ENCODE measurements around the gene DDOST. TPM values are rescaled to one million over a fixed set of nuclear protein-coding genes. Genes with fewer than 3 reads are reported as not detected.
A peak's percentile ranks its signal among the peaks of the same experiment; 100 is the strongest.

The DDOST gene
- total and polyA plus RNA-seq, 2 experiments from 2014 or later: 151 to 270 TPM

DNA sequence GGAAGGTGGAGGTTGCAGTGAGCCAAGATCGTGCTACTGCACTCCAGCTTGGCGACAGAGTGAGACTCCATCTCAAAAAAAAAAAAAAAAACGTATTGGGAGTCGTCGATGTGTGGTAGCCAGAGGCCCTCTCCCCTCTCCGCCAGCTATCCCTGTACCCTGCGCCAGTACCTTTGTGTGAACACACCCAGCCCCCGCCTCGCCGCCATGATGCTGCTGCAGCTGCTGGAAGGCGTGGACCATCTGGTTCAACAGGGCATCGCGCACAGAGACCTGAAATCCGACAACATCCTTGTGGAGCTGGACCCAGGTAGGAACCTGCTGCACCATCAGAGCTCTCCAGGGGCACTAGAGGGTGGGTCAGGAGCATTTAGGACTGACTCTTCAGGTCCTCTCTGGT is 15.8 kb downstream of the DDOST start:
- Histone ChIP-seq H2AFZ (no peak overlapping the region), H3K4me2 (no peak overlapping the region), H3K27me3 (ENCODE audit: insufficient read depth) (no peaks in the 10 kb centered on the region), H3K9me2 (ENCODE audit: insufficient read depth) (no peaks in the 10 kb centered on the region), H3K4me1 (ENCODE audit: insufficient read depth) (no peaks in the 10 kb centered on the region), H3K4me3 (no peak overlapping the region), H3F3A (replicated peaks; ENCODE audit: low read depth) (no peaks in the 10 kb centered on the region), H3K79me2 (replicated peaks; ENCODE audit: insufficient read depth) (no peaks in the 10 kb centered on the region), H4K20me1 (replicated peaks; ENCODE audit: insufficient read depth) (no peaks in the 10 kb centered on the region), H3K27ac (ENCODE audit: low read depth) (no peak overlapping the region), H3K36me3 (ENCODE audit: insufficient read depth) (peaks cover 5% of the 10 kb centered on the region; the same call in 1 of the 2 replicates)
- Mint-ChIP-seq H3K9me3 (no peaks in the 10 kb centered on the region), H3K4me3 (no peak overlapping the region), H3K27ac (no peak overlapping the region), H3K36me3 (ENCODE audit: low read depth) (peaks cover 15% of the 10 kb centered on the region), H3K4me1 (peaks cover 10% of the 10 kb centered on the region; the same call in 2 of the 3 replicates), H3K27me3 (ENCODE audit: insufficient read depth, low read depth, poor library complexity) (peaks cover 1% of the 10 kb centered on the region)
- ATAC-seq (peak; percentile 19; the same call in 2 of the 3 replicates), DNase-seq (ENCODE audit: low spot score) (no peak)
- no peak for TF ChIP-seq STAT1 (IDR thresholded peaks at IDR 0.05; ENCODE audit: unreplicated experiment)
- TF ChIP-seq, protein P1, sequence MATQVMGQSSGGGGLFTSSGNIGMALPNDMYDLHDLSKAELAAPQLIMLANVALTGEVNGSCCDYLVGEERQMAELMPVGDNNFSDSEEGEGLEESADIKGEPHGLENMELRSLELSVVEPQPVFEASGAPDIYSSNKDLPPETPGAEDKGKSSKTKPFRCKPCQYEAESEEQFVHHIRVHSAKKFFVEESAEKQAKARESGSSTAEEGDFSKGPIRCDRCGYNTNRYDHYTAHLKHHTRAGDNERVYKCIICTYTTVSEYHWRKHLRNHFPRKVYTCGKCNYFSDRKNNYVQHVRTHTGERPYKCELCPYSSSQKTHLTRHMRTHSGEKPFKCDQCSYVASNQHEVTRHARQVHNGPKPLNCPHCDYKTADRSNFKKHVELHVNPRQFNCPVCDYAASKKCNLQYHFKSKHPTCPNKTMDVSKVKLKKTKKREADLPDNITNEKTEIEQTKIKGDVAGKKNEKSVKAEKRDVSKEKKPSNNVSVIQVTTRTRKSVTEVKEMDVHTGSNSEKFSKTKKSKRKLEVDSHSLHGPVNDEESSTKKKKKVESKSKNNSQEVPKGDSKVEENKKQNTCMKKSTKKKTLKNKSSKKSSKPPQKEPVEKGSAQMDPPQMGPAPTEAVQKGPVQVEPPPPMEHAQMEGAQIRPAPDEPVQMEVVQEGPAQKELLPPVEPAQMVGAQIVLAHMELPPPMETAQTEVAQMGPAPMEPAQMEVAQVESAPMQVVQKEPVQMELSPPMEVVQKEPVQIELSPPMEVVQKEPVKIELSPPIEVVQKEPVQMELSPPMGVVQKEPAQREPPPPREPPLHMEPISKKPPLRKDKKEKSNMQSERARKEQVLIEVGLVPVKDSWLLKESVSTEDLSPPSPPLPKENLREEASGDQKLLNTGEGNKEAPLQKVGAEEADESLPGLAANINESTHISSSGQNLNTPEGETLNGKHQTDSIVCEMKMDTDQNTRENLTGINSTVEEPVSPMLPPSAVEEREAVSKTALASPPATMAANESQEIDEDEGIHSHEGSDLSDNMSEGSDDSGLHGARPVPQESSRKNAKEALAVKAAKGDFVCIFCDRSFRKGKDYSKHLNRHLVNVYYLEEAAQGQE (IDR thresholded peaks at IDR 0.05; ENCODE audit: unreplicated experiment): no peak
- TF ChIP-seq CREB1 (CRISPR knock-in tag; IDR thresholded peaks at IDR 0.05; ENCODE audit: low read depth): no peak
- no peak for TF ChIP-seq NANOG (IDR thresholded peaks at IDR 0.05; ENCODE audit: borderline replicate concordance)
- TF ChIP-seq ZNF331 (CRISPR knock-in tag; IDR thresholded peaks at IDR 0.05; ENCODE audit: low read depth): no peak
- TF ChIP-seq, protein P2, sequence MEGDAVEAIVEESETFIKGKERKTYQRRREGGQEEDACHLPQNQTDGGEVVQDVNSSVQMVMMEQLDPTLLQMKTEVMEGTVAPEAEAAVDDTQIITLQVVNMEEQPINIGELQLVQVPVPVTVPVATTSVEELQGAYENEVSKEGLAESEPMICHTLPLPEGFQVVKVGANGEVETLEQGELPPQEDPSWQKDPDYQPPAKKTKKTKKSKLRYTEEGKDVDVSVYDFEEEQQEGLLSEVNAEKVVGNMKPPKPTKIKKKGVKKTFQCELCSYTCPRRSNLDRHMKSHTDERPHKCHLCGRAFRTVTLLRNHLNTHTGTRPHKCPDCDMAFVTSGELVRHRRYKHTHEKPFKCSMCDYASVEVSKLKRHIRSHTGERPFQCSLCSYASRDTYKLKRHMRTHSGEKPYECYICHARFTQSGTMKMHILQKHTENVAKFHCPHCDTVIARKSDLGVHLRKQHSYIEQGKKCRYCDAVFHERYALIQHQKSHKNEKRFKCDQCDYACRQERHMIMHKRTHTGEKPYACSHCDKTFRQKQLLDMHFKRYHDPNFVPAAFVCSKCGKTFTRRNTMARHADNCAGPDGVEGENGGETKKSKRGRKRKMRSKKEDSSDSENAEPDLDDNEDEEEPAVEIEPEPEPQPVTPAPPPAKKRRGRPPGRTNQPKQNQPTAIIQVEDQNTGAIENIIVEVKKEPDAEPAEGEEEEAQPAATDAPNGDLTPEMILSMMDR (conservative IDR thresholded peaks at IDR 0.05; ENCODE audit: low read depth in 2 of 2): no peak
- no peak for TF ChIP-seq ZNF114 (CRISPR knock-in tag; IDR thresholded peaks at IDR 0.05)
- no peak for TF ChIP-seq POLR2AphosphoS5 (IDR thresholded peaks at IDR 0.05; ENCODE audit: low read depth)
- TF ChIP-seq, protein P3, sequence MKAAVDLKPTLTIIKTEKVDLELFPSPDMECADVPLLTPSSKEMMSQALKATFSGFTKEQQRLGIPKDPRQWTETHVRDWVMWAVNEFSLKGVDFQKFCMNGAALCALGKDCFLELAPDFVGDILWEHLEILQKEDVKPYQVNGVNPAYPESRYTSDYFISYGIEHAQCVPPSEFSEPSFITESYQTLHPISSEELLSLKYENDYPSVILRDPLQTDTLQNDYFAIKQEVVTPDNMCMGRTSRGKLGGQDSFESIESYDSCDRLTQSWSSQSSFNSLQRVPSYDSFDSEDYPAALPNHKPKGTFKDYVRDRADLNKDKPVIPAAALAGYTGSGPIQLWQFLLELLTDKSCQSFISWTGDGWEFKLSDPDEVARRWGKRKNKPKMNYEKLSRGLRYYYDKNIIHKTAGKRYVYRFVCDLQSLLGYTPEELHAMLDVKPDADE (IDR thresholded peaks at IDR 0.05): no peak

DNA sequence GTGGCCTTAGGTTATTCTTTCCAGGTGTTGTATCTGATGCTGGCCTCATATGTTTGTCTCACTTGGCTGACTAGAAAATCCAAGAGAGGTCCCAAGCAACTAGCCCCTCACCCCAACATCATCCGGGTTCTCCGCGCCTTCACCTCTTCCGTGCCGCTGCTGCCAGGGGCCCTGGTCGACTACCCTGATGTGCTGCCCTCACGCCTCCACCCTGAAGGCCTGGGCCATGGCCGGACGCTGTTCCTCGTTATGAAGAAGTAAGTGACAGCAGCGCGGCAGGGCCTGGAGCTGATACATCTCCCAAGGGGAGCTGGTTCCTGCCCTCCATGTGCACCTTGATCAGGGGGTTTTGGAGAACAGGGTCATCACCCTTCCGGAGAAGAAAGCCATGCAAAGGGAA is 16.8 kb downstream of the DDOST start:
- no peaks in the 10 kb centered on the region for H3K79me2 ChIP-seq (replicated peaks; ENCODE audit: insufficient read depth)
- 0 out of 2 replicates have a peak, but pooled peaks cover 2% of the 10 kb centered on the region for H4K20me1 ChIP-seq (replicated peaks; ENCODE audit: insufficient read depth)
- Mint-ChIP-seq H3K27ac (no peak overlapping the region), H3K4me3 (no peak overlapping the region), H3K4me1 (peaks cover 12% of the 10 kb centered on the region; the same call in 2 of the 3 replicates), H3K36me3 (ENCODE audit: low read depth) (peaks cover 6% of the 10 kb centered on the region), H3K27me3 (ENCODE audit: insufficient read depth, low read depth, poor library complexity) (peaks cover 4% of the 10 kb centered on the region), H3K9me3 (no peaks in the 10 kb centered on the region)
- H3K9me2 ChIP-seq (ENCODE audit: insufficient read depth): no peaks in the 10 kb centered on the region
- no peak overlapping the region for H3K27ac ChIP-seq (ENCODE audit: low read depth)
- no peaks in the 10 kb centered on the region; the same call in 1 of the 2 replicates for H3K36me3 ChIP-seq (ENCODE audit: insufficient read depth)
- H3K4me3 ChIP-seq: no peak overlapping the region
- H3K27me3 ChIP-seq (ENCODE audit: insufficient read depth): no peaks in the 10 kb centered on the region
- DNase-seq (ENCODE audit: low spot score) (no peak), ATAC-seq (no peak)
- TF ChIP-seq CREB1 (CRISPR knock-in tag; IDR thresholded peaks at IDR 0.05; ENCODE audit: low read depth): no peak
- no peak for TF ChIP-seq ZNF114 (CRISPR knock-in tag; IDR thresholded peaks at IDR 0.05)
- TF ChIP-seq EZH2phosphoT487 (IDR thresholded peaks at IDR 0.05; ENCODE audit: unreplicated experiment): no peak
- no peak for TF ChIP-seq STAT1 (IDR thresholded peaks at IDR 0.05; ENCODE audit: unreplicated experiment)
- no peak overlapping the region for H3K4me2 ChIP-seq
- no peaks in the 10 kb centered on the region for H3F3A ChIP-seq (replicated peaks; ENCODE audit: low read depth)
- no peak overlapping the region for H2AFZ ChIP-seq
- no peaks in the 10 kb centered on the region for H3K4me1 ChIP-seq (ENCODE audit: insufficient read depth)

Measured in GM23338 (cell line).